ENCODE data around the gene PON1.

Gene PON1

GRCh38 chr7:95261895-95262415, 62.4 kb downstream of the PON1 start:
- DNase-seq (ENCODE audit: low read depth in 2 of 2, low spot score in 1 of 2): no peak

- DNase-seq (ENCODE audit: low read depth in 2 of 2, low spot score in 1 of 2): no peak
These were observed 68.6 kb downstream of the PON1 start for GRCh38 chr7:95255691-95256090.

- DNase-seq (ENCODE audit: low read depth in 2 of 2, low spot score in 1 of 2): no peak
These were observed 70.3 kb downstream of the PON1 start for GRCh38 chr7:95253986-95254385.

GRCh38 chr7:95251966-95252365, 72.4 kb downstream of the PON1 start:
- DNase-seq (ENCODE audit: low read depth in 2 of 2, low spot score in 1 of 2): no peak

- DNase-seq (ENCODE audit: low read depth in 2 of 2, low spot score in 1 of 2): no peak
These were observed 73.8 kb downstream of the PON1 start for GRCh38 chr7:95250571-95250970.
